Activated T-cell treated with anti-CD3 and anti-CD28 coated beads, Interleukin-2, amount 50 U/mL, for 1 hour (primary cell): ENCODE results near the gene SUPT20HL2.
"Not testable (repeated sequence)": the region's sequence is repeated elsewhere in the genome, so short reads cannot be mapped to it uniquely, and the experiment has no call there.

Source experiments
- DNase-seq: peaks from one replicate; pipeline ENCODE4 v3.0.0-alpha.2; 2020

Gene SUPT20HL2

GRCh38 chrX:24314019-24314635 is at the start of gene SUPT20HL2:
Gene SUPT20HL2 (minus strand): TSS chrX:24314069. CDS start chrX:24313315, 754 bp downstream.
- DNase-seq = no peak

- DNase-seq = not testable (repeated sequence)
These were observed 48.3 kb upstream of the SUPT20HL2 start for GRCh38 chrX:24362089-24362745.

- no peak for DNase-seq
These were observed 46.4 kb upstream of the SUPT20HL2 start, which contains the start of gene SUPT20HL1 for GRCh38 chrX:24360272-24360671. Gene SUPT20HL1 (plus strand): TSS chrX:24360639. CDS start chrX:24362761, 2,122 bp downstream.

GRCh38 chrX:24357106-24357505 is 43.2 kb upstream of the SUPT20HL2 start:
- no peak for DNase-seq

GRCh38 chrX:24355095-24355494 is 41.2 kb upstream of the SUPT20HL2 start:
- no peak for DNase-seq

DNA sequence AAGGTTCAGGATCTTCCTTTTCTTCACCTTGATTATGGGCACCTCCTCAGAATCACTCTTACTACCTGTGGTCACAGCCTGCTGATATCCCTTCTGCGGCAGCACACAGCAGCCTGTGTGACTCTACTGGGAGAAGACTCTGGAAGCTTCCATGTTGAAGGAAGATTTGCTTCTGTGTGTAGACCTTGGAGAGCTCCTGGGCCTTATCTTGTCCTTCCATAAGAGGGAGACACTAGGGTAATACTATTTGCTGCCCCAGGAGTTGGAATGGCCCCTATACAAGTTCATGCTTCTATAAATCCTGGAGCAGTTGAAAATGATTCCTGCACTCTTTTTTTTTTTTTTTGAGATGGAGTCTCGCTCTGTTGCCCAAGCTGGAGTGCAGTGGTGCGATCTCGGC is 36.3 kb upstream of the SUPT20HL2 start:
- no peak for DNase-seq

GRCh38 chrX:24347881-24348280 is 34.0 kb upstream of the SUPT20HL2 start:
- DNase-seq = no peak

DNA sequence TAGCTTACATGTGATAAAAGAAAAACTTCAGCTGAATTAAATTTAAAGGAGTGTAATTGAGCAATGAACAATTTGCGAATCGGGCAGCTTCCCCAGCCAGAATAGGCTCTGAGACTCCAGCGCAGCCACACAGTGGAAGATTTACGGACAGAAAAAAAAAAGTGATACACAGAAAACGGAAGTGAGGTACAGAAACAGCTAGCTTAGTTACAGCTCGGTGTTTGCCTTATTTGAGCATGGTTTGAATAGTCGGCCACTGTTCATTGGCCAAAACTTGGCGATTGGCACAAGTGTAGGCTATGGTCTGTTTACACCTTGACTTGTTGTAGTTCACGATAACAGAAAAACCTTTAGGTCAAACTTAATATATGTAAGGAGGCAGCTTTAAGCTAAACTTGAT is 29.9 kb upstream of the SUPT20HL2 start:
- no peak for DNase-seq

GRCh38 chrX:24341795-24342194 is 27.9 kb upstream of the SUPT20HL2 start:
- no peak for DNase-seq

DNA sequence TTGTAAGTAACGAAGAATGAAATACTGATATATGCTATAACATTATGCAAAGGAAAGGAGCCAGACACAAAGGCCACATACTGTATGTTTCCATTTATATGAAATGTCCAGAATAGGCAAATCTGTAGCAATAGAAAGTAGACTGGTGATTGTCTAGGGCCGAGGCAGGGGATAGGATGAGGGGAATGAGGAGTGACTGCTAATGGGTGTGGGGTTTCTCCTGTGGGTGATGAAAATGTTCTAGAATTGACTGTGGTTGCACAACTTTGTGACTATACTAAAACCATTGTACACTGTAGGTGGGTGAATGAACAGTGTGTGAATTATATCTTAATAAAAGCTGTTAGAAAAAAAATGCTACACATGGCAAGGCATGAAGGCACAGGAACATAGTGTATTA is 26.6 kb upstream of the SUPT20HL2 start:
- no peak for DNase-seq

GRCh38 chrX:24339911-24340310 is 26.0 kb upstream of the SUPT20HL2 start:
- DNase-seq = no peak

GRCh38 chrX:24335871-24336270 is 22.0 kb upstream of the SUPT20HL2 start:
- DNase-seq = no peak

DNA sequence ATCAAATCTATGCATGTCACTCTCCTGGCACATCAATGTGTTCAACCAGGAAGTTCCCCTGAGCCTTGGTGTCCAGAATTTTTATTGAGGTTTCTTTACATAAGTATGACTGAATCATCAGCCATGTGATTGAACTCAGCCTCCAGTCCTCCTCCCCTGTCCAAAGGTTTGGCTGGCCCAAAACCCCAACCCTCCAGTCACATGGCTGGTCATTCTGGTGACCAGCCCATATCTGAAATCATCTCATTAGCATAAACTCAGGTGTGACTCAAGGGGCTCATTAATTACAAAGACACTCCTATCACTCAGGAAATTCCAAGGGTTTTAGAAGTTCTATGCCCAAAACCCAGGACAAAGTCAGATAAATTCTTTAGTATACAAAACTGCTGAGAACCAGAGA is 20.6 kb upstream of the SUPT20HL2 start:
- no peak for DNase-seq

GRCh38 chrX:24333371-24333770 is 19.5 kb upstream of the SUPT20HL2 start:
- no peak for DNase-seq

GRCh38 chrX:24332878-24333277 is 19.0 kb upstream of the SUPT20HL2 start:
- no peak for DNase-seq

DNA sequence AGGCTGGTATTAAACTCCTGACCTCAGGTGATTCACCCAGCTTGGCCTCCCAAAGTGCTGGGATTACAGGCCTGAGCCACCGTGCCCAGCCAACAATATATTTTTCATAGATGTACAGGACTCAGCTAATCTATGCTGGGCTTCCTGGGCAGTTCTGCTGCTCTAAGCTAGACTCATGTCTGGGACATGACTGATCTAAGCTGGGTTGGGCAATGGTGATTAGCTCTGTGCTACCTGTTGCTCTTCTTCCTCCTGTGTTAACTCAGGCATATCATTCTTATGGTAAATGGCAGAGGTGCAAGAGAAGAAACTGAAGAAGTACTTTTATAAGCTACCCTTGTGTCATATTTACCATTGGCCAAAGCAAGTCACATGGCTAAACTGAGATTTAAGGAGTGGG is 11.4 kb upstream of the SUPT20HL2 start:
- no peak for DNase-seq

- no peak for DNase-seq
These were observed 8.0 kb upstream of the SUPT20HL2 start for GRCh38 chrX:24321741-24322395.

DNA sequence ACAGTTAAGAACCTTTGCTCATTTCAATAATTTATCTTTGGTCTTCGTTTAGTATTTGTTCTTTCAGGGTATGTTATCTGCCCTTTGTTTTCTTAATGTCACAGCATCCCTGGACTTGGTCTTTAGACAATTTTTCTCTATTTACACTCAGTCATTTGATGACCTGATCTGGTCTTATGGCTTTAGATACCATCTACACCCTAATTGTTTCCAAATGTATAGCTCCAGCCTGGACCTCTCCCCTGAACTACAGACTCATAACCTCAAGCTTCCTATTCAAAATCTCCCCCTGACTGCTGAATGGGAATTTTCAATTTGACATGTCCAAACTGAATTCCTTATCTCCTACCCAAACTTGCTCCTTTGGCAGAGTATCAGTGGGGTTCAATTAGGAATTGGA is 3.7 kb upstream of the SUPT20HL2 start:
- no peak for DNase-seq

GRCh38 chrX:24316111-24316510 is 2.2 kb upstream of the SUPT20HL2 start:
- DNase-seq = no peak

- not testable (repeated sequence) for DNase-seq
These were observed 1.6 kb downstream of the SUPT20HL2 start for GRCh38 chrX:24312249-24312607.

GRCh38 chrX:24311507-24312248 is 2.2 kb downstream of the SUPT20HL2 start:
- DNase-seq = not testable (repeated sequence)

DNA sequence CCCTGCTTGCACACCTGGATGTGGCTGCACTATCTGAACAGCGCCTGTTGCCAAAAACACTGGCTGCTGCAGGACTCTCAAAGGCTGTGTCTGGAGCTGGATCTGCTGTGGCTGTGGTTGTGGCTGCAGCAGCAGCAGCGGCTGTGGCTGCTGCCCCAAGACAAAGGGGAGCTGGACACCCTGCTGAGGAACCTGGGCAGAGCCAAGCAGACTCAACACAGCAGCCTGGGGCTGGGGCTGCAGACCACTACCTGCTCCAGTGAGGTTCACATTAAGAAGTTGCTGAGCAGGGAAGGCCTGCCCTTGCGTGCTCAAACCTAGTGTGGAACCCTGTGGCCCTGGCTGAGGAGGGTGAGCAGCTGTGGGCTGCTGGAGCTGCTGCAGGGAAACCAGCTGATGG is 3.0 kb downstream of the SUPT20HL2 start:
- not testable (repeated sequence) for DNase-seq

- DNase-seq = not testable (repeated sequence)
These were observed 4.1 kb downstream of the SUPT20HL2 start for GRCh38 chrX:24309580-24310374.
